Inflammatory macrophage treated with lipopolysaccharide for 1 hour (primary cell): ENCODE data around the gene CLEC4D.

Source experiments
- DNase-seq, 2 donors: peaks; one replicate each; pipeline ENCODE4 v3.0.0-alpha.2; 2020 to 2022

CLEC4D gene

GRCh38 chr12:8513256-8513655, at the start of gene CLEC4D:
Gene CLEC4D, plus strand, starts transcription at chr12:8513503. Its CDS starts 230 bp downstream, at chr12:8513733.
- peak; percentile 68 to 85 for DNase-seq

DNA sequence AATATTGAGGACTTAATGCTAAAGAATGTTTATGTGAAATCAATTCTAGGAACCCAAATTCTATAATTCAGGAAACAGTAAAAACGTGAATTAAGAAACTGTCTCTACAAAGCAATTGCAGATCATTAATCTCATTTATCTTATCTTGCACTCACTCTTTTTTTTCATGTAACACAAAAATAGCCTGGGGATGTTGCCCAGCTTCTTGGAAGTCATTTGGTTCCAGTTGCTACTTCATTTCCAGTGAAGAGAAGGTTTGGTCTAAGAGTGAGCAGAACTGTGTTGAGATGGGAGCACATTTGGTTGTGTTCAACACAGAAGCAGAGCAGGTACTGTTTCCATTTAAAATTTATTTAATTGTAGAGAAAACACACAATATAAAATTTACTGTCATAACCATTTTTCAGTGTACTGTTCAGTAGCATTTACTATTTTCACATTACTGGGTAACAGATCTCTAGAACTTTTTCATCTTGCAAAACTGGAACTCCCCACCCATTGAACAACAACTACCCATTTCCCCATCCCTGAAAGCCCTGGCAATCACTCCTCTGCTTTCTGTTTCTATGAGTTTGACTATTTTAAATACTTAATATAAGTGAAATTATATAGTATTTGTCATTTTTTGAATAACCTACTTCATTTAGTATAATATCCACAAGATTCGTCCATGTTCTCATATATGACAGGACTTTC, 47.9 kb upstream of the CLEC4D start:
- peak; percentile 88 to 90 for DNase-seq

DNA sequence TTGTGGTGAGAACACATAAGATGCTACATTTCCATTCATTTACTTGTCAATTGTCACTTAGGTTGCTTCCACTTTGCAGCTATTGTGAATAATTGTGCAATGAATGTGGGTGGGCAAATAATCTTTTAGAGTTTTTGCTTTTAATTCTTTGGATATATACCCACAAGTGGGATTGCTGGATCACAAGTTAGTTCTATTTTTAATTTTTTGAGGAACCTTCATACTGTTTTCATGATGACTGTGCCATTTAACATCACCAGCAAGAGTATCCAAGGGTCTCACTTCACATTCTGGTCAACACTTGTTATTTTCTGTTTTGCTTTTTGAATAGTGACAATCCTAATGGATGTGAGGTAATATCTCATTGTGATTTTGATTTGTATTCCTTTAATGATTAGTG, 47.1 kb upstream of the CLEC4D start:
- peak; percentile 94 to 97 for DNase-seq

DNA sequence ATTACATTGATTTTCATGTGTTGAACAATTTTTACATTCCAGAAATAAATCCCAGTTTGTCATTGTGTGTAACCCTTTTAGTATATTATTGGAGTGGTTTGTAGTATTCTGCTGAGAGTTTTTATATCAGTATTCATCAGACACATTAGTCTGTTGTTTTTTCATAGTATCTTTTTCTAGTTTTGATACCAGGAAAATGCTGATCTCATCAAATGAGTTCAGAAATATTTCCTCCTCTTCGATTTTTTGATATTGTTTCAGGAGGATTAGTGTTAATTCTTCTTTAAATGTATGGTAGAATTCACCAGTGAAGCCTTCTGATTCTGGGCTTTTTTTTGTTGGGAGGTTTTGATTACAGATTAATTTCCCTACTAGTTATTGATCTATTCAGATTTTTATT, 42.2 kb upstream of the CLEC4D start:
- DNase-seq: no peak

DNA sequence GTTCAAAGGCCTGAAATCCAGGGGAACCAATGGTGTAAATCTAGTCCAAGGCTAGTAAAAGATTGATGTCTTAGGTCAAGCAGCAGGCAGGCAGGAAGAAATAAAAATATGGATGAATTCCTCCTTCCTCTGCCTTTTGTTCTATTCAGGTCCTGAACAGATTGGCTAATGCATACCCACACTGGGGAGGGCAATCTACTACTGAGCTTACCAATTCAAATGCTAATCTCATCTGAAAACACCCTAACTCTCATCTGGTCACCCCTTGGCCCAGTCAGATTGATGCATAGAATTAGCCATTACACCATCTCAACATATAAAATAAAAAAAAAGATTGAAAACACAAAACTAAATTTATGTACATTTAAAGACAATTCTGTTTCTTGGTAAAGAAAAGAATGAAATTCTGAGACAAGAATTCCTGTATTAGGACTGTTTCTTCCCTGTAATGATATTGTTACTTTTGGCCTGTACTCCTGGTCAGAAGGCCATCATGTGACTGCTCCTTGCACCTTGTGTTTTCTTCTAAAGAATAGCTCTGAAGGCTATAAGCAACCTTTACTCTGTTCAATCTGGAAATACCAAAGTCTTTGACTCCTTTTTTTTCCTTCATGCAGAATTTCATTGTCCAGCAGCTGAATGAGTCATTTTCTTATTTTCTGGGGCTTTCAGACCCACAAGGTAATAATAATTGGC, 37.6 kb upstream of the CLEC4D start:
- DNase-seq: no peak

DNA sequence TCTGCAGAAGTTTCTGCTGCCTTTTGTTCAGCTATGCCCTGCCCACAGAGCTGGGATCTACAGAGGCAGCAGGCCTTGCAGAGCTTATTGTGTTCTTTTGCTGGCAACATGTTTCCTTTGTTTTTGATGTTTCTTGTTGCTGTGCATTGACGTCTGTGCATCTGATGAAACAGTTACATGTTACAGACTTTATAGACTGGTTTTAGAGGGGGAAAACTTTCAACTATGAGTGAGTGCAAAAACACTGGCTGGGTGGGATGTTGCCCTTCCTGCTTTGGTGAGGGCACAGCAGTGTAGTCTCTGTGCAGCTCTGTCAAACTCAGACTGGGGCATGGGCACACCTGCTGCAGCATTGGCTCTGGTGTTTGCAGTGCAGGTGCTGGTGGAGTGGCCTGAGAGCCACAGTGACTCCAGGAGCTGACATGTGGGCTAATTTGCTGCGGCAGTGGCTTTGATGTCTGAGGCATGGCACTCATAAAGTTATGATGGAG, 30.7 kb upstream of the CLEC4D start:
- no peak for DNase-seq

GRCh38 chr12:8483079-8483478, 30.2 kb upstream of the CLEC4D start:
- DNase-seq: no peak

- peak; percentile 58 to 67 for DNase-seq
Measured at GRCh38 chr12:8491646-8492530, 21.4 kb upstream of the CLEC4D start.

DNA sequence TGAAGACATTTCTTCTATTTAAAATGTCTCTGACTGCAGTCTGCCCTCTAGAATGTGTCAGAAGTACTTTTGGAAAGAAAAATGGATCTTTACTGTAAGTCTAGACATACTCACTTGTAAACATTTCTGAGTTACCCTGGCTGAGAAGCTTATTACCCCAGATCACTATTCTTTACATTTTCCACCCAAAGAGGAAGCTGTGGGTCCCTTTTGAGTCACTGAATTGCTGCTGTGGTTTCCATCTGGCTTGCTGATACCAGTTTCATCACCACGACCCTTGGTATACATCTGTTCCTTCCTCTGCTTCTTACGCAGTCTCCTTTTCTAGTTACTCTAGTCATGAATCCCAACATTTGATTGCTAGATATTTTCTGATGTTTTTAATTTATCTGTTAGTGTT, 20.2 kb upstream of the CLEC4D start:
- DNase-seq: peak; percentile 93 to 96

GRCh38 chr12:8495671-8496070, 17.6 kb upstream of the CLEC4D start:
- DNase-seq: peak in 1 of 2 donors; percentile 64

- DNase-seq: peak in 1 of 2 donors; percentile 39
Measured at GRCh38 chr12:8496074-8496473, 17.2 kb upstream of the CLEC4D start.

GRCh38 chr12:8499616-8500015, 13.7 kb upstream of the CLEC4D start:
- DNase-seq: no peak

DNA sequence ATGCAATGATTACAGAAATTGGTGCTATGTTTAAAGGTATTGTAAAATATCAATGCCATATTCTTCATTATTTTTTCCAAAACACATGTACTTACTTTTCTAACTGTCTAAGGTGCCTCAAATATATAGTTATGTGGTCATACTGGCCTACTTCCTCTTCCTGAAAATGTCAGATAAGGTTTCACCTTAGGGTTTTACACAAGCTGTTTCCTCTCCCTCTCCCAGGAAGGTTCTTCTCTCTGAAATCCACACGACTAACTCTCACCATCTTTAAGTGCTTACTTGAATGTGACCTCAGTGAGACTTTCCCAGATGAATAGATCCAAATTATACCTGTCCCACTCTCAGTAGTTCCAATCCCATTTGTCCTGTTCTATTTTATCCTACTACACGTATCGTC, 11.6 kb upstream of the CLEC4D start:
- DNase-seq: no peak

DNA sequence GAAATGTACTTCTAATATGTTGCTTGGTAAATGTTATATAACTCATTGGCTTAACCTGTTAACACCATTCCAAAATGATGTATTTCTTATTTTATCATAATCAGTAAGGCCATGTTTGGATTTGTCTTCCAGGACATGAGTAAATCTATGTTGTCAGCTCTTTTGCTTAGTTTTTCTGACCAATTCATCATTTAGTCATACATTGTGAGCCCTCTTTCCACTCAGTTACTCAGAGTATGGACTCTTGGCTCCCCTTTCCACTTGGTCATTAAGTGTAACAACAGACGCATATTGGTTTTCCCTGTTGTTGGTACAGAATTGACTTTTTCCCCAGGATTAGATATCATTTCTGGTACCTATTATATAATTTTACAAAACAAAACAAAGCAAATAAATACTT, 9.0 kb upstream of the CLEC4D start:
- no peak for DNase-seq

DNA sequence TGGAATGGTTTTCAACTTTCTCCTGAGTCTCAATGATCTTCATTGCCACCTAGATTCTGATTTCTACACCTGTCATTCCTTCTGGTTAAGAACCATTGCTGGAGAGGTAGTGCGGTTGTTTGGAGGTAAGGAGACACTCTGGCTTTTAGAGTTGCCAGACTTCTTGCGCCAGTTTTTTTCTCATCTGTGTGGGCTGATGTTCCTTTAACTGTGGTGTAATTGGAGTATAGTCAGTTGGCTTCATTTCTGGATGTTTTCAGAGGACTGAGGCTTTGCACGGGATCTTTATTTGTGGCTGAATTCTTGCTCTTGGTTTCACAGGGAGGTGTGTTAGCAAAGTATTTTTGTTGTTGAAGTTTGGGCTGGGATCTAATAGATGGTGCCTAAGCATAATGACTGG, 5.7 kb upstream of the CLEC4D start:
- peak; percentile 56 to 63 for DNase-seq

DNA sequence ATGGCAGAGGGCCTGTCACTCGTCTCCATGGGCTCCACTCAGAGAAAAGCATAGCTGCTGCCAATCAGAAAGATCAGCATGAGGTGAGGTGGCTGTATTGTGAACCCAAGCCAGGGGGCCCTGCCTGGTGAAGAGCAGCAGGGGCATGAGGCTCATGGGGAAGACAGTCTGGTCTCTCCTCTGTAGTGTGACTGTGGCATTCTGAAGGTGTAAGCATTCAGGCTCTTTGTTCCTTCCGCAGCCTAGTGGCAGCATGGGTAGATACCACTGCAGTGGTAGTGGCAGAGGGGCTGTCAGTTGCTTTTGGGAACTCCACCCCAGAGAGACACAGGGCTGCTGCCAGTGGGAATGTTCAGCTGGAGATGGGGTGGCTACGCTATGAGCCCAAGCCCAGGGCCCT, 5.1 kb upstream of the CLEC4D start:
- no peak for DNase-seq

GRCh38 chr12:8508910-8509841, 4.1 kb upstream of the CLEC4D start:
- no peak for DNase-seq

- peak in 1 of 2 donors; percentile 18 for DNase-seq
Measured at GRCh38 chr12:8517971-8518370, 4.7 kb downstream of the CLEC4D start.

GRCh38 chr12:8519171-8519570, 5.9 kb downstream of the CLEC4D start:
- peak; percentile 63 for DNase-seq

GRCh38 chr12:8527250-8528130, 14.2 kb downstream of the CLEC4D start:
- no peak for DNase-seq

GRCh38 chr12:8532045-8532444, 18.7 kb downstream of the CLEC4D start:
- no peak for DNase-seq
